Head of caudate nucleus (tissue), 42 donors: ENCODE results near the gene HABP4.

Experiments
- DNase-seq, 42 donors: peaks; one replicate each; pipeline versions ENCODE4 v3.0.0 to v3.0.0-alpha.2; 2020 to 2021; ENCODE audit warnings: mixed read lengths in 7 of 42
- intact Hi-C: fragments of 100-400 bp; cut with DNase I; formaldehyde crosslinking; loops from one replicate; pipeline ENCODE4 v1.15.0; 2022

Gene HABP4

DNA sequence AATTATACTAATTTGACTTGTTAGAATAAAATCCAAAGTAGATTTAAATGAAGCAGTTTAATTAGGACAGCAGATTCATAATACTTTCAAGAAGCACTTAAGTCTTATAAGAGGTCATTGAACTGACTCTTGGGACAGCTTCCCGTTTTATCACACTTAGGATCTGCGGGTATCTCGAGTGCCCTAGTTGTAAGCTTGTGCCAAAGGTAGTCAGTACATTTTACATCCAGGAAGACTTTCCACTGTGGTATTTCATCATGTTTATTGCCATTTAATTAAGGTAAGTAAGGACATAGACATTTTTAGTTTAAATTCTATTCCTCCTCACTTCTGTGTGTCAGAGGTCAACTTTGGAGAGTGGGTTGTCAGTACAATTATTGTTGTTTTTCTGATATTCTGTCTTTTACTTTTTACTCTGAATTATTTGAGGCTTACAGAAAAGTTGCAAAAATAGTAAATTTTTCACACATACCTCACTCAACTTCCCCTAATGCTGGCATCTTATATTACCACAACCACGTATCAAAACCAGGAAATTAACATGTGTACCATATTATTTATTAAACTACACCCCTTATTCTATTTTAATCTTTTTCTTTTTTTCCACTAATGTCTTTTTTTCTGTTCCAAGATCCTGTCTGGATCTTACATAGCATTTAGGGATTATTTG, 24.3 kb upstream of the HABP4 start:
- no peak for DNase-seq
- intact Hi-C loops = no loop called here

DNA sequence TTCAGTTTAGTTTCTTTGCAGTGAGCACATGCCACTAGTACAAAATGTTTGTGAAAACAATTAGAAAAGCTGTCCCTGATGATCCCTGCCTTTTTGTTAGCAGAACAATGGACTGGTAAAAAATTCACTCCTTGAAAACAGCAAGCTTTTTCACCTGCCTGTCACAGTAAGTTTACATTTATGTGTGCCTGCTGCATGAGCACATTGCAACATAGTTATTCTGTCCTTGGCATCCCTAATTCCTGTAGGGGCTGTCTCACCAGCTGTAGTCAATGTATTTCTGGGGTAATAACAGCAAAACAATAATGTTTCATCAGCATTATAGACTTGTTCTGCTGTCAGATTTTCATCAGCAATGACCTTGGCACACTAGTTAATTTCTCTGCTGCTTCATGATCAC, 20.2 kb upstream of the HABP4 start:
- no peak for DNase-seq
- intact Hi-C loops = loop anchor here (10.0 kb wide), 1 partner anchor 195 kb away; no protein-coding TSS in a partner anchor

DNA sequence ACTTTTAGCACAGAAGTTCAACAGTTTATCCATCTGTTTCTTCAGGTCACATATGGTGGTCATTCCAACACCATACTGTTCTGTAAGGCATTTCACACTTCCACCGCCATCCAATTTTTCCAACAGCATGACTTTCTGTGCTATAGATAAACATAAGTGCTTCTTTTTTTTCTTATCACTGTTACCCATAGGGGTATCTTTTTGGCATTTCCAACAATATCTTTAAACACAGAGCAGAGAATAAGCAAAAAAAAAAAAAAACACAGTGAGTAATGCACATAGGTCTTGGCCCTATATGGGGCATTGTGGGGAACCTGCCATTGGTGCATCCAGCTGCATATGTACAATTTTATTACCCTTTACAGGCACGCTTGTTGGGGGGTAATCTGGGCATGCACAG, 19.6 kb upstream of the HABP4 start:
- intact Hi-C loops = loop anchor here (10.0 kb wide), 1 partner anchor 194 kb away; no protein-coding TSS in a partner anchor
- no peak for DNase-seq

DNA sequence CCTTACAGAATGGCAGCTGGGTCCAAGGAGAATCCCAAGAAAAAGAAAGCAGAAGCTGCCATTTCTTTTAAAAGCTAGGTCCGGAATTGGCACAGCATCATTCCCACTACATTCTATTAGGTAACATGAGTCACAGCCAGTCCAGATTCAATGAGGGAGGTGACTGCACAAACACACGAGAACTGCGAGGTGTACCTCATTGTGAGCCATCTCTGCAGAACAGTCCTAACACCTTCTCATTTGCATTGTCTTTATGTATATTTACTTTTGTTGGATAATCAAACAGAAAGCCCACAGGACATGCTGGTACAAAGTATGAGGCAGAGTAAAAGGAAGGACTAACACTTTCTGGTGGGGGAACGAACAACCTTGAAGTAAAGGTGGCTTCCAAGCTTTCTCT, 14.6 kb upstream of the HABP4 start:
- intact Hi-C loops = loop anchor here (10.0 kb wide), 1 partner anchor 189 kb away; no protein-coding TSS in a partner anchor
- no peak for DNase-seq

DNA sequence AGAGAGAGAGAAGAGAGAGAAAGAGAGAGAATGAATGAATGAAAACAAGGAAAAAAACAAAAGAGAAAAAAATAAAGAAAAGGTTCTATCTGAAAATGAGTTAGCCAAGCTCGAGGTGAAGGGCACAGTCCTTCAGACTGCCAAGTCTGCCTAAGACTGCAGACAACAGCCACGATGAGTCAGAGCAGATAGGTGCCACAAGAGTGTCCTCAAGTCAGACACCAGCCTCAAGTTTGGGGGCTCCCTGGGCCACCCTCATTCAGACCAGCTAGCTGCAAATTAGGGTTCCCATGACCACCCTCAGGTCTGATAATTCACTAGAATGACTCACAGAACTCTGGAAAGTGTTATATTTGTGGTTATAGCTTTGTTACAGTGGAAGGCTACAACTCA, 13.9 kb upstream of the HABP4 start:
- intact Hi-C loops = loop anchor here (10.0 kb wide), 1 partner anchor 189 kb away; no protein-coding TSS in a partner anchor
- no peak for DNase-seq

DNA sequence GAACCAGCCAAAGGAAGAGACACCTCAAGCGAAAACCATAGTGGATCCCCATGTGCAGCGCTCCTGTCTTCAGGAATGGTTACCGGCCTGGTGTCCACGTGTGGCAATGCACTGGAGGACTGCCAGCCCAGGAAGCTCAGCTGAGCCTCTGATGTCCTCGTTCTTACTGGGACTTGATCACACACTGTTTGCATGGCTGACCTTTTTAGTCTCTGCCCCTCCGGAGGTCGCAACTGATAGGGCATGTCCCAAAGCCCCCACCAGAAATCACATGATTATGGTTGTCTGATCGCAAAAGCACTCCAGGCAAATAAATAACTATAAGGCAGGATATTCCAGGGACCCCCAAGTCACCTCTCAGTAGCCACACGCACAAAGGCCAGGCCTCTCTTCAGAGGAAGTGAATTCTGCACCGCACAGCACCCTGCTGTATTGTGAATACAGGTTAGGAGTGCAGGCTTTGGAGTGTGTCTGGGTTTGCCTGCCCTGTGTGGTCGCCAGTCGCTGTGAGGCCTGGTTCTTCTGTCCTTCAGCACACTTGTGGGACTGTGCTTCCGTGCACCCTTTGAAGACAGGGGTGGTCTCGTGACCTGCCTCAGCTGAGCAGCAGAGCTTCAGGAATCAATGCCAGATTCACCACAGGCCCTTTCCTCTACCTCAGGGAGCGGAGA, 13.4 kb upstream of the HABP4 start:
- peak in 1 of 42 donors; percentile 27 for DNase-seq
- intact Hi-C loops = loop anchor here (10.0 kb wide), 1 partner anchor 188 kb away; no protein-coding TSS in a partner anchor

DNA sequence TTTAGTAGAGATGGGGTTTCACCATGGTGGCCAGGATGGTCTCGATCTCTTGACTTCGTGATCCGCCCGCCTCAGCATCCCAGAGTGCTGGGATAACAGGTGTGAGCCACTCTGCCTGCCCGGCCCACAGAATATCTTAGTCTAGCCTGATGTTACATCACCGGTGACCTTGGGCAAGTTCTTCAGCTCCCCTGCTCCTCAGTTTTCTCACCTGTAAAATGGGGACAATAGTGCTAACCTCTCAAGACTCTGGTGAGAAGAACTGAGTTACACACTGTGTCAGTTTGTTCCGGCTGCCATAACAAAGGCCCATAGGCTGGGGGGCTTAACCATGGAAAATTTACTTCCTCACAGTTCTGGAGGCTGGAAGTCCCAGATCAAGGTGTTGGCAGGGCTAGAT, 12.5 kb upstream of the HABP4 start:
- intact Hi-C loops = loop anchor here (10.0 kb wide), 1 partner anchor 187 kb away; no protein-coding TSS in a partner anchor

DNA sequence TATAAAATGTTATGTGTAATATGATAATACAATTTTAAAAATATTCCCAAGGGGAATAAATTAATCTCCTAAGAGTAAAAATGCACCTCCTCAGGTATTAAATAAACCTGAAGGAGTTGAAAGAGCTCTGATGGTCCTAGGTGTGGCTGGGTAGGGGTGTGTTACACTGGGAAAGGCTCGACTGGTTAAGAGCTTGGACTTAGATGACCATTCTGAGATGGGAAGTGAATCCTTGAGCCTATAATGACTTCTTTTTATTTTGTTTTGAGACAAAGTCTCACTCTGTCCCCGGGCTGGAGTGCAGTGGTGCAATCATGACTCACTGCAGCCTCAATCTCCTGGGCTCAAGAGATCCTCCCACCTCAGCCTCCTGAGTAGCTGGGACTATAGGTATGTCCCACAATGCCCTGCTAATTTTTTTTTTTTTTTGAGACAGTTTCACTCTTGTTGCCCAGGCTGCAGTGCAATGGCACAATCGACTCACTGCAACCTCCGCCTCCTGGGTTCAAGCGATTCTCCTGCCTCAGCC, 9.2 kb upstream of the HABP4 start:
- intact Hi-C loops = loop anchor here (10.0 kb wide), 1 partner anchor 214 kb away; the partner anchor contains the start of gene PRXL2C
- no peak for DNase-seq

More for the DNA sequence above, 12.5 kb upstream of the HABP4 start:
- no peak for DNase-seq

DNA sequence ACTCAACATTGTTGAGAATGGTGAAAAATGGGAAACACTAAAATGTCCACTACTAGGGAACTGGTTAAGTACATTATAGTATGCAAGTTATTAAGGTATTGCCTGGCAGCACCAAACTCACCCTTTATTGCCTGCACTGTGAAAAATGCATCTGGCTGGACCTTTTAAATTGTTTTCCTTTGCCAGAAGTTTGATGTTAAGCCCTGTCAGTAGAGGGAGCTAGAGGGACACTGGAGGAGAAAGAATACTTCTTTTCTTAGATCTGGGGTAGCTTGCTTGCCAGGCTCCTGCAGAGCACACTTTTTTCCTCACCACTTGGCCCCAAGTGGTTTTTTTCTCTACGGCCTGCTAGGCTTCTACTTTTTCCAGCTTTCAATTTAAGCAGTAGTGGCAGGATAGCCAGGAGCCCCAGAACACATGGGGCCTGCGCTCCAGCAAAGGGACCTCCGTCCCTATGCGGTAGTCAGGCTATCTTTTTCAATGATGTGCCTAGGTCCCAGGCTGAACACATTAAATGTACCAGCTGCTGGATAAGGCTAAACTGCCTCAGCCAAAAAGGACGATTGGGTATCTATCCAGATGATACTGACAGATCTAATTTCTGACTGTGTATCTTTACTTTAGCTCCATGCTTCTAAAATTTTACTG, 8.0 kb upstream of the HABP4 start:
- peak in 1 of 42 donors; percentile 21 for DNase-seq
- intact Hi-C loops = loop anchor here (10.0 kb wide), 1 partner anchor 213 kb away; the partner anchor contains the start of gene PRXL2C

DNA sequence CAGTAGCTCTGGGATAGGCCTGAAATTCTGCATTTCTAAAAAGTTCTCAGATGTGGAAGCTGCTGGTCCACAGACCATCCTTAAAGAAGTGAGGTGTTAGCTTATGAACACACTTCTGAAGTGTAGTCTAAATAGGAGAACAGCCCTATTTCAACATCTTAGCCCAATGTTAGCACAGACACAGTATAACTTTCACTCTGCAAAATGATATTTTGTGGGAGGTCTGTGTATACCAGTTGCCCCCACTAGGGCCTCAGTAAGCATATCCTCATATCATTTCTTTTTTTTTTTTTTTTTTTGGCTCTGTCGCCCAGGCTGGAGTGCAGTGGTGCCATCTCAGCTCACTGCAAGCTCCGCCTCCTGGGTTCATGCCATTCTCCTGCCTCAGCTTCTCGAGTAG, 7.5 kb upstream of the HABP4 start:
- intact Hi-C loops = loop anchor here (10.0 kb wide), 1 partner anchor 212 kb away; the partner anchor contains the start of gene PRXL2C
- DNase-seq = peak in 1 of 42 donors; percentile 18

DNA sequence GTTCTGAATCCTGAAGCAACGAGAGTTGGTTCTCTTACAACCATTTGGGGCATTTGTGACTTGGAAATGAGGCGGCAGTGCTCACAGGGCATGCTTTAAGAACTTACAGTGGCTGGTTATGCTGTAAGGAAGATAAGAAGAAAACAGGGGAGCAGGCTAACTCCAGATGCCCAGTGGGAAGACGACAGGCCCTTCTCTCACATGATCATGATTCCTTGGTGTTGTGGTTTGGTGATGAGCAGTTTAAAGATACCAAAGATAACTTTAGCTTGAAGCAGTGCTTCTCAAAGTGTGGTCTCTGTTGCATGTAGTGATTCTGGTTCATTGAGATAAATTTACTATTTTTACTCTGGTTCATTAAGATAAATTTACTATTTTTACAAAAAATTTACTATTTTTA, 2.6 kb upstream of the HABP4 start:
- peak in 1 of 42 donors; percentile 8 for DNase-seq
- intact Hi-C loops = loop anchor here (10.0 kb wide), 1 partner anchor 207 kb away; the partner anchor contains the start of gene PRXL2C

DNA sequence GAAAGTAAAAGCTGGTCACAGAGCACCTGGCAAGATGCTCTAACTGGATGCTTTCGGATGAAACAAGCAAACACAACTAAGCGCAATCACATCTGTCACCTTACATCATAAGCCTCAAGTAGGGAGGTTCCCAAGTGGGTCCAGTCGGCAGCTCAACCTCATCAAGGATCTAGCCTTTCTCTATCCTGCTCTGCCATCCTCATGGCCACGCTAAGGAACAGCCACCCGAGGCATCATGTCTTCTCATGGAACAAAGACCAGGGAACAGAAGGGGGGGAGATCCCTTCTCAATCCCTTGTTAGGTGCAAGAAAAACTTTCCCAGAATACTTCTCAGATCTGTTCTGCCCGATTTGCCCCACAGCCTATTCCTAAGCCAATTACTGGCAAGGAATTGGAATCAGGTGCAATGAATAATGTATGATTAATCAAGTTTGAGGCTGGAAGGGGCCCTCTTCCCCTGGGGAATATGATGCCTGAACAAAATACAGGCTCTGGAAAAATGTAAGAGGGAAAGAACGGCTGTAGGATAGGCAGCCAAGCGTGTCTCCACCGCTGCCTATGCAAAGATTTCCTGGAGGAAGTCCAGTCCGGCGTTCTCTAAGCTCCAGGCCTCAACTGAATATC, 1.3 kb upstream of the HABP4 start:
- intact Hi-C loops = loop anchor here (10.0 kb wide), 1 partner anchor 206 kb away; the partner anchor contains the start of gene PRXL2C
- peak in 1 of 42 donors; percentile 25 for DNase-seq

DNA sequence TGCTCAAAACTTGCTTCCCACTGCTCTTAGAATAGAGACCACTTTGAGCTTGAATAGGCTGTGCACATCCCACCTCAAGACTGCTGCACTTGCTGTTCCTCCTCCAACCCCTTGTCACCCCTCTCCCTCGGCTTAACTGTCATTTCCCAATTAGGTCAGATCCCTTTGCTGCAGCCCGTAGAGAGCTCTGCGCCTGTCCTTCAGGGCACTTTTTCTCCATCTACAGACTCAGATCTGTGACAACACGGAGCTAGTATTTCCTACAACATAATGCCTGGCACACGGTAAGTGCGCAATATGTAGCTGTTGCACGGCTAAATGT, 485 bp upstream of the HABP4 start:
- intact Hi-C loops = loop anchor here (10.0 kb wide), 1 partner anchor 205 kb away; the partner anchor contains the start of gene PRXL2C
- peak in 1 of 42 donors; percentile 15 for DNase-seq

DNA sequence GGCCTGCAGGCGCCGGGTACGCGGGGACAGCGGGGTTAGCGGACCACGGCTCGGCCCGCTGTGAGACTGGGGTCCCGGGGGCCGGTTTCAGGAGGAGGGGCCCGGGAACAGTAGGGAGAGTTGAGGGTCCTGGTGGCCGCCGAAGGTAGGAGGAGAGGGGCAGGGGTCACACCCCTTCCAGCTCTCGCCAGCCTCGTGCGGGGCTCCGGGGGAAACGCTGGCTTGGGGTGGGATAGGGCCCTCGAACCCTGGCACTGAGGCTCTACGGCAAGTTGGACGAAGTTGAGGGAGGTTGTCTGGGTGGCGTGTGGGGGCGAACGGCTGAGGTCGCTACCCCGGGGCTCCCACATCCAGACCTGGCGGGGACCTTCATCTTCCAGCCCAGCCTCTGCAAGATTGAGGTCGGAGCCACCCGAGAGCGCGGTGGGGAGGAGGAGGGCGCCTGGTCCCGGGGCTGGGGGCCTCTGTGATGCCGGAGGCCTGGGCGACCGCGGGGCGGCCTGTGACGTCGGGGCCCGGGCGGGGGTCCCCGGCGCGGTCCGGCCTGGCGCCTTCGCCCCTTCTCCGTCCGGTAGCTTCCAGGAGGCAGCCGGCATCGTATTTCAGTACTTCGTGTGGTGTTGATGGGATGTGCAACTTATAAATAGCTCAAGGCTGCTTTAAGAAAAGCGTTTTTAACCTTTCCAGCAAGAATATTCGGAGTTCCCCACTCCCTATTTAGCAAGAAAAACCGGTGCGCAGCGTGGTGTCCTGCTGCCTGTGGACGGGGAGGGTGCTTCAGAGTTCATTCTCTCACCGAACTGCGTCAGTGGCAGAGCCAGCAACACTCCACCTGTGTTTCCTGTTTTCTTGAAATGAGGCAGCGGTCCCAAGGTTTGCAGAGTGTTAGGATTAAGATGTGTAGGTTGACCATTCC, 902 bp downstream of the HABP4 start:
- intact Hi-C loops = loop anchor here (2.0 to 5.0 kb wide), 3 partner anchors 32 to 168 kb away; partner anchors contain the start of genes CDC14B and ZNF367
- peak in 35 of 42 donors; percentile 12 to 63 (median 36) for DNase-seq

DNA sequence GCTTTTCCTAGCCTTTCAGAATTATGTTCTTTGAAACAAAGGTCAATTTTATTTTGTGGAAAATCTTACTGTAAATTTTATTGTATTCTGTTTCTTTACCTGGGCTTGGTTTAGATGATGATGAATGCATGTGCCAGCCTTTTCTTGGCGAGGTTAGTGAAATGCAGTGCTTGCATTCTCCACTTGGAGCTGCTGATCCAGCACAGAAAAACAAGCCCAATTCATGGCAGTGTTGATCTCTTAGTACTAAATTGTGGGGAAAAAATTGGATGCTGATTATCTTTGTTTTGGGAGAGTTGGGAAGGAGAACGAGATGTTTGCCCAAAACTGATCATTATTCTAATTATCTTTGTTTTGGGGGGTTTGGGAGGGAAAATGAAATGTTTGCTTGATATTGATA, 3.7 kb downstream of the HABP4 start:
- peak in 34 of 42 donors; percentile 17 to 81 (median 56) for DNase-seq
- intact Hi-C loops = loop anchor here (5.0 kb wide), 1 partner anchor 114 kb away; no protein-coding TSS in a partner anchor

DNA sequence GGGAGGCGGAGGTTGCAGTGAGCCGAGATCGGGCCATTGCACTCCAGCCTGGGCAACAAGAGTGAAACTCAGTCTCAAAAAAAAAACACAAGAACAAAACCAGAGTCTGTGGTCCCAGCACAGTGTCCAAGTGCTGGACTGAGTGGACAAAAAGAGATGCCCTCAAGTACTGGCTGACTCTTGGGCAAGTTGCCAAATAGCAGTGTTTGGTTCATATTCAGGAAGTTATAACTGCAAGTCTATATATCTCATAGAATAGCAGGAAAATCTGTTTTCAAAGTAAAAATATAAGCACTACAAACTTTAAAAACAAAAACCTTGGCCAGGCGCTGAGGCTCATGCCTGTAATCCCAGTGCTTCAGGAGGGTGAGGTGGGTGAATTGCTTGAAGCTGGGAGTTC, 7.3 kb downstream of the HABP4 start:
- DNase-seq = peak in 1 of 42 donors; percentile 8
- intact Hi-C loops = no loop called here

DNA sequence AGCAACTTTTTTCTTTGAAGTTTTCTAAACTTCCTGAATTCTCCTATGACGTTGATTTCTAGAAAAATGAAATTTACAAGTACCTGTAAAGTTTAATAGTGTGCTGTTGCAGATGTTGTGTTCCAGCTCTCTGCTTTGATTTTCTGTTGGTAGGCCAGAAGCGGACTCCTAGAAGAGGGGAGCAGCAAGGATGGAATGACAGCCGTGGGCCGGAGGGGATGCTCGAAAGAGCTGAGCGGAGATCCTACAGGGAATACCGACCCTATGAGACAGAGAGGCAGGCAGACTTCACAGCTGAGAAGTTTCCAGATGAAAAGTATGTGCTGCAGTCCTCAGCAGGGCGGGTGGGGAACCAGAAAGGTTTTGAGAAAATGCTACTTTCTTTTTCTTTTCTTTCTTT, 8.3 kb downstream of the HABP4 start:
- DNase-seq = no peak
- intact Hi-C loops = no loop called here
